Measurements from ENCODE around the gene TCF7. TPM values are rescaled to one million over a fixed set of nuclear protein-coding genes. Genes with fewer than 3 reads are reported as not detected.

The TCF7 gene
- under 0.01 and 0.36 TPM in 2 replicates for total RNA-seq

GRCh38 chr5:134113902-134114875 lies at the start of gene TCF7:
Gene TCF7 (plus strand): TSS chr5:134114681. CDS start chr5:134114907, 226 bp downstream.

DNA sequence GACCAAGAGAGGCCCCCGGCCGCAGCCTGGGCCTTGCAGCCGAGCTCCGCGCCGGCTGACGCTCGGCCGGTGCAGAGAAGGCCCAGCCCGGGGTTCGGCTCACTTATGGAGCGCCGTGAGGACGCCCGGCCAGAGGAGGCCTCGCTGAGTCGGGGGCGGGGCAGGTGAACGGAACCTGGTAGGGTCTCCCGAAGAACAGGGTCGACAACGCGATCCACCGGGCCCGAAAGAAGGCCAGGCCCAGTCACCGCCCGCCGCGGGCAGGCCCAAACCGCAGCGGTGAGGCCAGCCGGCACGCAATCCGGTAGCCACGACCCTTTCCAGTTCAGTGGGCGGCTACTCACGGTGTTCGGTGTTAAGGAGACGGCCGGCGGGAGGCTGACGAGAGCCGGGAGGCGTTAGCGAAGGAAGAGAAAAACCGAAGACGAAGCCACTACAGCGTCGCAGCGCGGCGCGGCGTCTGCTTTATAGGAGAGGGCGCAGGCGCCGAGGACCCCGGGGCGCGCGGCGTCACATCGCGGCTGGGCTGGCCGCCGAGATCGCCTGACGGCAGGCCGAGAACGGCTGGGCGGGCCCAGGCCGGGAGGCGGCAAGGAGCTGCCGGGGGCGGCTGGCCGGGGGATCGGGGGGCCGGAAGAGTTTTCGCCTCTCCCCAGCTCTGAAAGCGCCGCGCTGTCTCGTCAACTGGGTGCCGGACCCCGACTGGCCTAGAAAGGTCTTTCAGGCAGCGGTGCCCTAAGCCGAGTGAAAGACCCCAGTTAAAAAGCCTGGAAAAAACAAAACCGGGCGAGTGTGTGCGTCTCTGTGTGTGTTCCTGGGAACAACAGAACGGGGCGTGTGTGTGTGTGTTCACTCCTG lies 62.3 kb downstream of the TCF7 start, which contains the start of gene SKP1:
TSS of gene SKP1 (minus strand) at position 440 of the 858 bp plus-strand sequence. CDS start 2,928 bp downstream, outside the sequence.

Other genes with a start within 250 kb of the TCF7 start
- gene C5orf15, start 146.1 kb upstream of the TCF7 start, total RNA-seq: 29.4 and 50.1 TPM in 2 replicates
- 366 and 398 TPM in 2 replicates for gene VDAC1, start 109.7 kb upstream of the TCF7 start, total RNA-seq
- gene SKP1, start 62.3 kb downstream of the TCF7 start, total RNA-seq: 139 and 357 TPM in 2 replicates
- gene PPP2CA, start 111.4 kb downstream of the TCF7 start, total RNA-seq: 100 and 124 TPM in 2 replicates